ENCODE data around the gene RPS17.

DNA sequence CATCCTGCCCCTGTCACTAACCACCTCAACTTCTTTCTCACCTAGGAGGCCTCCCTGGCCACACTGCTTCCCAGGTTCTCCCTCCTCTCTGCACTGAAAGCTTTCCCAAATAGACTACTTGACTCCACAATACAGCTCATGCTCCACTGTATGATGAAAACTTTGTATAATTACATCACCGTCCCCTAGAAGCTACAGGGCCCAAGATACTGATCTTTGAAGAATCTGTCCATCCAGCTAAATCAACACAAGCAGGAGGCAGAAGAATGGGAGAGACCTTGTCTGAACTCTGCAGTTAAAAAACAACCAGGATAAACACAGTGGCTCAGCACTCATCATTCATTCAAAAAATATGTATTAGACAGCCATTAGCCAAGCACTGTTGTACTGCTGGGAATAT, 26.4 kb upstream of the RPS17 start:
- no peak for TF ChIP-seq EZH2 (IDR thresholded peaks at IDR 0.05; ENCODE audit: borderline replicate concordance, low read length)
- TF ChIP-seq, protein P1, sequence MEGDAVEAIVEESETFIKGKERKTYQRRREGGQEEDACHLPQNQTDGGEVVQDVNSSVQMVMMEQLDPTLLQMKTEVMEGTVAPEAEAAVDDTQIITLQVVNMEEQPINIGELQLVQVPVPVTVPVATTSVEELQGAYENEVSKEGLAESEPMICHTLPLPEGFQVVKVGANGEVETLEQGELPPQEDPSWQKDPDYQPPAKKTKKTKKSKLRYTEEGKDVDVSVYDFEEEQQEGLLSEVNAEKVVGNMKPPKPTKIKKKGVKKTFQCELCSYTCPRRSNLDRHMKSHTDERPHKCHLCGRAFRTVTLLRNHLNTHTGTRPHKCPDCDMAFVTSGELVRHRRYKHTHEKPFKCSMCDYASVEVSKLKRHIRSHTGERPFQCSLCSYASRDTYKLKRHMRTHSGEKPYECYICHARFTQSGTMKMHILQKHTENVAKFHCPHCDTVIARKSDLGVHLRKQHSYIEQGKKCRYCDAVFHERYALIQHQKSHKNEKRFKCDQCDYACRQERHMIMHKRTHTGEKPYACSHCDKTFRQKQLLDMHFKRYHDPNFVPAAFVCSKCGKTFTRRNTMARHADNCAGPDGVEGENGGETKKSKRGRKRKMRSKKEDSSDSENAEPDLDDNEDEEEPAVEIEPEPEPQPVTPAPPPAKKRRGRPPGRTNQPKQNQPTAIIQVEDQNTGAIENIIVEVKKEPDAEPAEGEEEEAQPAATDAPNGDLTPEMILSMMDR (conservative IDR thresholded peaks at IDR 0.05 in 1 of 2, IDR thresholded peaks at IDR 0.05 in 1 of 2; ENCODE audit: extremely low read depth in 1 of 2, insufficient read depth in 1 of 2, low read depth in 1 of 2, low read length in 2 of 2): no peak
